HG02973 (cell line): ENCODE measurements around the gene ZNF205.

ENCODE experiments used
- ATAC-seq: cut with Tn5 transposase; IDR thresholded peaks from one replicate; pipeline ENCODE4 v1.9.1; 2021; ENCODE audit warnings: moderate library complexity; ENCODE audit not compliant: unreplicated experiment

ZNF205 gene

GRCh38 chr16:3147046-3147756 is 34.8 kb downstream of the ZNF205 start:
- ATAC-seq = no peak

- ATAC-seq = no peak
These were observed 35.3 kb downstream of the ZNF205 start for GRCh38 chr16:3147757-3148104.

GRCh38 chr16:3148256-3149192 is 36.1 kb downstream of the ZNF205 start:
- no peak for ATAC-seq

GRCh38 chr16:3149193-3149530 is 36.8 kb downstream of the ZNF205 start:
- ATAC-seq = no peak

- ATAC-seq = peak; percentile 4
These were observed 37.4 kb downstream of the ZNF205 start for GRCh38 chr16:3149630-3150345.

GRCh38 chr16:3150346-3151218 is 38.2 kb downstream of the ZNF205 start:
- peak; percentile 64 for ATAC-seq

GRCh38 chr16:3152027-3152276 is 39.6 kb downstream of the ZNF205 start:
- ATAC-seq = no peak

GRCh38 chr16:3152277-3152990 is 40.0 kb downstream of the ZNF205 start:
- ATAC-seq = no peak

- no peak for ATAC-seq
These were observed 40.6 kb downstream of the ZNF205 start for GRCh38 chr16:3152991-3153368.

- ATAC-seq = no peak
These were observed 42.8 kb downstream of the ZNF205 start for GRCh38 chr16:3155181-3155580.

GRCh38 chr16:3155972-3156371 is 43.6 kb downstream of the ZNF205 start:
- ATAC-seq = no peak

GRCh38 chr16:3157229-3158025 is 45.0 kb downstream of the ZNF205 start:
- no peak for ATAC-seq

- no peak for ATAC-seq
These were observed 45.7 kb downstream of the ZNF205 start for GRCh38 chr16:3158026-3158509.

GRCh38 chr16:3158510-3159314 is 46.3 kb downstream of the ZNF205 start:
- ATAC-seq = no peak

GRCh38 chr16:3161235-3162018 is 49.0 kb downstream of the ZNF205 start:
- no peak for ATAC-seq

GRCh38 chr16:3164121-3164991 is 52.0 kb downstream of the ZNF205 start:
- ATAC-seq = no peak
